IMR-90 (cell line): ENCODE measurements around the gene HEYL. TPM values are rescaled to one million over a fixed set of nuclear protein-coding genes. Genes with fewer than 3 reads are reported as not detected.

Experiments
- ATAC-seq: fragments of 200-7000 bp; cut with Tn5 transposase; 2 replicates; pipeline ENCODE4 v1.9.1; 2020; ENCODE audit warnings: low read depth, mild to moderate bottlenecking, moderate library complexity
- BruUV-seq: library from RNA; stranded (reverse); fragments of 400-500 nt; replicated peaks from 2 replicates; lab custom pipeline; 2021; lab: Mats Ljungman, UMichigan
- CTCF ChIA-PET: fragments of 300-600 bp; formaldehyde crosslinking; extraction: SDS; loops from one replicate; lab custom pipeline; 2021; ENCODE audit warnings: antibody characterized with exemption; lab: Yijun Ruan, JAX
- POLR2A ChIA-PET: fragments of 300-600 bp; sonication (Branson Sonifier 250); formaldehyde crosslinking; loops from one replicate; lab custom pipeline; 2022; ENCODE audit warnings: antibody characterized with exemption; ENCODE audit not compliant: unreplicated experiment; lab: Charles Lee
- DNase-seq: peaks from one replicate; pipeline ENCODE4 v3.0.0; 2013
- H2AFZ ChIP-seq: replicated peaks from 2 replicates; pipeline ENCODE3; 2013; ENCODE audit warnings: low read length, mild to moderate bottlenecking; ENCODE audit not compliant: poor library complexity
- H2AK5ac ChIP-seq: 2 replicates; pipeline ENCODE4 v1.6.1; 2013; ENCODE audit warnings: low read depth, low read length, inconsistent platforms
- H2AK9ac ChIP-seq: replicated peaks from 2 replicates; pipeline ENCODE3; 2013; ENCODE audit warnings: mild to moderate bottlenecking, low read depth, low read length, moderate library complexity; ENCODE audit not compliant: poor library complexity
- H2BK120ac ChIP-seq: 2 replicates; pipeline ENCODE4 v1.6.1; 2013; ENCODE audit warnings: low read depth, low read length, inconsistent platforms
- H2BK15ac ChIP-seq: 3 replicates; pipeline ENCODE4 v1.6.1; 2013; ENCODE audit warnings: low read depth, low read length, inconsistent platforms
- H2BK20ac ChIP-seq: 2 replicates; pipeline ENCODE4 v1.6.1; 2013; ENCODE audit warnings: low read depth, mild to moderate bottlenecking, inconsistent platforms, low read length, moderate library complexity
- H2BK5ac ChIP-seq: 2 replicates; pipeline ENCODE4 v1.6.1; 2013; ENCODE audit warnings: mild to moderate bottlenecking, low read depth, low read length, inconsistent platforms; ENCODE audit not compliant: poor library complexity, severe bottlenecking
- H3K14ac ChIP-seq: replicated peaks from 2 replicates; pipeline ENCODE4 v1.6.1; 2013; ENCODE audit warnings: low read depth, low read length, inconsistent platforms
- H3K18ac ChIP-seq: 2 replicates; pipeline ENCODE4 v1.6.1; 2013; ENCODE audit warnings: low read depth, low read length, control low read depth
- H3K23ac ChIP-seq: 2 replicates; pipeline ENCODE4 v1.6.1; 2013; ENCODE audit warnings: low read depth, low read length, inconsistent platforms
- H3K27ac ChIP-seq: 2 replicates; pipeline ENCODE4 v1.5.1; 2013; ENCODE audit warnings: mild to moderate bottlenecking, control low read depth, low read length; ENCODE audit not compliant: insufficient read depth
- H3K27me3 ChIP-seq: 2 replicates; pipeline ENCODE4 v1.6.1; 2013; ENCODE audit warnings: low read length; ENCODE audit not compliant: control insufficient read depth, insufficient read depth
- H3K36me3 ChIP-seq: 2 replicates; pipeline ENCODE4 v1.6.1; 2013; ENCODE audit warnings: low read length, mixed read lengths; ENCODE audit not compliant: control insufficient read depth, insufficient read depth
- H3K4ac ChIP-seq: 2 replicates; pipeline ENCODE4 v1.6.1; 2013; ENCODE audit warnings: low read depth, low read length, inconsistent platforms
- H3K4me1 ChIP-seq: 2 replicates; pipeline ENCODE4 v1.6.1; 2013; ENCODE audit warnings: low read length, mixed read lengths; ENCODE audit not compliant: control insufficient read depth, insufficient read depth
- H3K4me2 ChIP-seq: 2 replicates; pipeline ENCODE4 v1.6.1; 2013; ENCODE audit warnings: low read depth, mild to moderate bottlenecking, control low read depth, low read length, moderate library complexity
- H3K4me3 ChIP-seq: 2 replicates; pipeline ENCODE4 v1.5.1; 2013; ENCODE audit warnings: low read depth, mild to moderate bottlenecking, control low read depth, low read length, moderate library complexity; ENCODE audit not compliant: insufficient read depth
- H3K56ac ChIP-seq: 2 replicates; pipeline ENCODE4 v1.6.1; 2013; ENCODE audit warnings: low read length, inconsistent platforms; ENCODE audit not compliant: insufficient read depth; ENCODE audit errors: extremely low read depth
- H3K79me1 ChIP-seq, 2 experiments: 2 replicates each; pipeline ENCODE4 v1.6.1; 2013; ENCODE audit warnings: low read length in 2 of 2, inconsistent platforms in 1 of 2, low read depth in 1 of 2
- H3K9ac ChIP-seq: 2 replicates; pipeline ENCODE4 v1.6.1; 2013; ENCODE audit warnings: low read depth, low read length, control low read depth
- H3K9me1 ChIP-seq: 2 replicates; pipeline ENCODE4 v1.6.1; 2013; ENCODE audit warnings: low read length, inconsistent platforms; ENCODE audit not compliant: insufficient read depth
- H3K9me3 ChIP-seq: 2 replicates; pipeline ENCODE4 v1.6.1; 2013; ENCODE audit warnings: low read length; ENCODE audit not compliant: control insufficient read depth, insufficient read depth
- H4K20me1 ChIP-seq: 2 replicates; pipeline ENCODE4 v1.6.1; 2013; ENCODE audit warnings: low read length, inconsistent platforms; ENCODE audit not compliant: insufficient read depth
- H4K5ac ChIP-seq: 2 replicates; pipeline ENCODE4 v1.6.1; 2013; ENCODE audit warnings: mild to moderate bottlenecking, low read depth, low read length, control low read depth
- H4K8ac ChIP-seq, 2 experiments: 2 replicates each; pipeline ENCODE4 v1.6.1; 2013; ENCODE audit warnings: low read depth in 2 of 2, low read length in 2 of 2, control low read depth in 1 of 2, inconsistent platforms in 1 of 2
- H4K91ac ChIP-seq: 2 replicates; pipeline ENCODE4 v1.6.1; 2013; ENCODE audit warnings: low read depth, low read length, inconsistent platforms; ENCODE audit not compliant: insufficient read depth
- BHLHE40 ChIP-seq: fragments of 150-350 bp; IDR thresholded peaks from 2 replicates; pipeline ENCODE4 v1.6.1; 2016; ENCODE audit warnings: mild to moderate bottlenecking, low read depth, low read length
- CHD1 ChIP-seq: IDR thresholded peaks from 2 replicates; pipeline ENCODE4 v1.6.1; 2012; ENCODE audit warnings: low read depth, low read length, improper control_type of control experiment
- CTCF ChIP-seq: conservative IDR thresholded peaks from 2 replicates; pipeline ENCODE4 v1.5.1; 2012; ENCODE audit warnings: mild to moderate bottlenecking, low read depth, low read length, improper control_type of control experiment
- ELK1 ChIP-seq: fragments of 150-350 bp; IDR thresholded peaks from 2 replicates; pipeline ENCODE4 v1.6.1; 2016; ENCODE audit warnings: low read depth, mild to moderate bottlenecking, low read length, moderate library complexity, borderline replicate concordance
- FOS ChIP-seq: fragments of 150-350 bp; IDR thresholded peaks from 2 replicates; pipeline ENCODE4 v1.6.1; 2016; ENCODE audit warnings: low read depth, low read length
- MXI1 ChIP-seq: IDR thresholded peaks from 2 replicates; pipeline ENCODE4 v1.6.1; 2012; ENCODE audit warnings: low read depth, mild to moderate bottlenecking, low read length, moderate library complexity, borderline replicate concordance
- POLR2A ChIP-seq: IDR thresholded peaks from 2 replicates; pipeline ENCODE4 v1.6.1; 2012; ENCODE audit warnings: mild to moderate bottlenecking, low read depth, low read length
- RCOR1 ChIP-seq: IDR thresholded peaks from 2 replicates; pipeline ENCODE4 v1.6.1; 2012; ENCODE audit warnings: mild to moderate bottlenecking, low read length, improper control_type of control experiment; ENCODE audit not compliant: insufficient replicate concordance
- USF2 ChIP-seq: fragments of 150-350 bp; IDR thresholded peaks from 2 replicates; pipeline ENCODE4 v1.6.1; 2017; ENCODE audit warnings: mild to moderate bottlenecking, antibody characterized with exemption, low read length, low read depth
- WGBS, 2 experiments: methylation state at CpG; one replicate each; pipeline versions ENCODE4 v1.1.5 to v1.1.7; 2013; ENCODE audit warnings: missing lambda C conversion rate in 2 of 2; ENCODE audit not compliant: insufficient read length in 1 of 2; ENCODE audit errors: extremely low coverage in 2 of 2; 5-methylcytosine and 5-hydroxymethylcytosine counted together
- dilution Hi-C: fragments of 300-500 bp; cut with HindIII; formaldehyde crosslinking; loops from one replicate; pipeline ENCODE4 v1.14.3; 2018; ENCODE audit warnings: low sequenced_read_pairs; ENCODE audit not compliant: unreplicated experiment
- in situ Hi-C: fragments of 300-500 bp; cut with MboI; formaldehyde crosslinking; loops from 3 replicates; pipeline ENCODE4 v1.14.3; 2019; ENCODE audit warnings: low sequenced_read_pairs, inconsistent platforms, mixed read lengths
- intact Hi-C: fragments of 100-400 bp; cut with micrococcal nuclease; formaldehyde crosslinking; loops from 2 replicates; pipeline ENCODE4 v1.10.0; 2022
- polyA plus RNA-seq, 3 experiments: library from polyadenylated mRNA; depleted of rRNA; stranded (reverse); fragments of >200 nt; gene quantifications; 2 replicates each; pipeline ENCODE4 v1.2.3, GENCODE V29; 2012; ENCODE audit warnings: low replicate concordance in 1 of 3
- total RNA-seq: library from RNA; depleted of rRNA; stranded (reverse); fragments of >200 nt; gene quantifications from 2 replicates; pipeline ENCODE4 v1.2.3, GENCODE V29; 2012

Gene HEYL
- total and polyA plus RNA-seq, 2 of the 4 experiments (the other 2 are of a cell fraction): 0.02 TPM; not detected in 1

DNA sequence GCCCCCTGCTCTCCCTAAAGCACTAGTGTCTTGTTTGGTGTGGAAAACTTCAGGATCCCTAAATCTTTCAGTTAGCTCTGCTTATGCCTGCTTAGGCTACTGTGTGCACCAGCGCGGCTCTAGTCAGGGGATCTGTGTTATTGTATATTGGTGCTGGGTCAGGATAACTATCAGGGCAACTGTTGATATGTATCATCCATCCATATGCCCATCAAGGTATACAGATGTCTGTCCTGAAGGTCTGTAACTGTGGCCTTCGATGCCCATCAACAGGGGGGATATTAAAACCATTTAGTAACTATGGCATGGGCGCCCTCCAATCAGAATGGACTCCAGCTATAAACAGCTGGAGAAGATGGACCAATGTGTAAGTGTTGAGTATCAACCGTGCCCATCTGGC is 20.1 kb upstream of the HEYL start:
- H4K5ac ChIP-seq: no peak overlapping the region
- H4K20me1 ChIP-seq: no peaks in the 10 kb centered on the region
- ChIA-PET CTCF (interaction anchor here (0.7 to 2.9 kb wide), 3 partner anchors 10 to 53 kb away, joined by 3 to 22 read pairs (median 6); partner anchors contain the start of gene NT5C1A), POLR2A (no interaction called here)
- H3K4me1 ChIP-seq: peaks cover 1% of the 10 kb centered on the region; the same call in 1 of the 2 replicates
- H2AK9ac ChIP-seq: no peak overlapping the region
- H3K27me3 ChIP-seq: peaks cover 65% of the 10 kb centered on the region
- H2BK120ac ChIP-seq: no peak overlapping the region
- no TSS peak for BruUV-seq
- H4K8ac ChIP-seq: no peak overlapping the region
- dilution Hi-C loops (no loop called here), in situ Hi-C loops (loop anchor here (5.0 kb wide), 1 partner anchor 52 kb away; no protein-coding TSS in a partner anchor), intact Hi-C loops (loop anchor here (10.0 kb wide), 1 partner anchor 565 kb away; no protein-coding TSS in a partner anchor)
- no peak overlapping the region for H2AFZ ChIP-seq
- H3K4me3 ChIP-seq: no peak overlapping the region
- no peak for ATAC-seq
- no peak overlapping the region for H2BK15ac ChIP-seq
- no peak overlapping the region for H3K18ac ChIP-seq
- no peak overlapping the region for H3K56ac ChIP-seq
- no peak overlapping the region for H3K9ac ChIP-seq
- H3K27ac ChIP-seq: no peak overlapping the region
- 40% methylated on average over 1 of the region's 5 CpGs; no CpG with 5 or more reads in 1 of the 2 experiments for WGBS, 2 experiments
- H2BK5ac ChIP-seq: no peak overlapping the region
- TF ChIP-seq POLR2A: no peak
- no peak for TF ChIP-seq BHLHE40
- TF ChIP-seq CHD1: no peak
- no peak for TF ChIP-seq MXI1
- TF ChIP-seq USF2: no peak
- no peak for TF ChIP-seq RCOR1
- no peak for TF ChIP-seq CTCF
- no peak for TF ChIP-seq ELK1
- TF ChIP-seq FOS: no peak
- H3K14ac ChIP-seq: no peak overlapping the region
- H4K91ac ChIP-seq: no peak overlapping the region
- no peaks in the 10 kb centered on the region for H3K36me3 ChIP-seq
- DNase-seq: no peak
- no peaks in the 10 kb centered on the region for H3K79me1 ChIP-seq
- no peak overlapping the region for H2BK20ac ChIP-seq
- no peak overlapping the region for H3K4ac ChIP-seq
- H2AK5ac ChIP-seq: no peak overlapping the region
- no peak overlapping the region for H3K4me2 ChIP-seq
- H3K23ac ChIP-seq: no peak overlapping the region
- H3K9me3 ChIP-seq: no peaks in the 10 kb centered on the region
- no peaks in the 10 kb centered on the region; the same call in 1 of the 2 replicates for H3K9me1 ChIP-seq
